GM12878 (cell line): ENCODE measurements around the gene RAB28. TPM values are rescaled to one million over a fixed set of nuclear protein-coding genes. Genes with fewer than 3 reads are reported as not detected.

Experiments
- ATAC-seq: fragments of 200-7000 bp; cut with Tn5 transposase; 3 replicates; pipeline ENCODE4 v1.9.1; 2020; ENCODE audit warnings: mild to moderate bottlenecking, moderate library complexity
- BruUV-seq: library from RNA; stranded (reverse); fragments of 400-500 nt; replicated peaks from 2 replicates; lab custom pipeline; 2021; lab: Mats Ljungman, UMichigan
- CTCF ChIA-PET: fragments of 300-600 bp; sonication (Branson Sonifier 250); formaldehyde crosslinking; extraction: SDS; loops from one replicate; lab custom pipeline; 2021; ENCODE audit warnings: inconsistent platforms; lab: Yijun Ruan, JAX
- POLR2A ChIA-PET: fragments of 350-600 bp; formaldehyde crosslinking; extraction: SDS; loops from one replicate; lab custom pipeline; 2021; ENCODE audit warnings: inconsistent platforms; lab: Charles Lee
- RAD21 ChIA-PET: fragments of 300-600 bp; sonication (Branson Sonifier 250); formaldehyde crosslinking; loops from one replicate; lab custom pipeline; 2023; ENCODE audit warnings: antibody characterized with exemption; ENCODE audit not compliant: unreplicated experiment; lab: Charles Lee
- SMC1A ChIA-PET: fragments of 300-600 bp; sonication (Branson Sonifier 250); formaldehyde crosslinking; loops from one replicate; lab custom pipeline; 2023; ENCODE audit not compliant: unreplicated experiment, uncharacterized antibody; lab: Charles Lee
- DNase-seq: peaks from one replicate; pipeline ENCODE4 v3.0.0-alpha.2; 2011; ENCODE audit warnings: low read depth, low spot score
- FAIRE-seq: peaks from 3 replicates; lab custom pipeline; 2011; peaks lifted over from hg19 to GRCh38; lab: Jason Lieb, UNC
- H2AFZ ChIP-seq: 2 replicates; pipeline ENCODE4 v1.6.0; 2011; ENCODE audit warnings: low read depth, low read length, control low read depth; ENCODE audit not compliant: control insufficient read depth
- H3K27ac ChIP-seq: 2 replicates; pipeline ENCODE4 v1.5.1; 2011; ENCODE audit warnings: control low read depth; ENCODE audit not compliant: control insufficient read depth, insufficient read depth
- H3K27me3 ChIP-seq, 2 experiments: replicated peaks in 1 of 2; 2 replicates each; pipeline versions ENCODE4 v1.6.0 to v1.6.1; 2011; ENCODE audit warnings: low read length in 1 of 2; ENCODE audit not compliant: control insufficient read depth in 2 of 2, insufficient read depth in 2 of 2
- H3K36me3 ChIP-seq, 2 experiments: 2 replicates each; pipeline ENCODE4 v1.5.1; 2011; ENCODE audit warnings: low read length in 1 of 2; ENCODE audit not compliant: control insufficient read depth in 2 of 2, insufficient read depth in 2 of 2
- H3K4me1 ChIP-seq: 2 replicates; pipeline ENCODE4 v1.6.1; 2011; ENCODE audit warnings: mild to moderate bottlenecking, low read length, moderate library complexity, mixed read lengths; ENCODE audit not compliant: control insufficient read depth, insufficient read depth
- H3K4me2 ChIP-seq: 2 replicates; pipeline ENCODE4 v1.6.0; 2011; ENCODE audit warnings: control low read depth; ENCODE audit not compliant: control insufficient read depth, insufficient read depth
- H3K4me3 ChIP-seq: fragments of 200-600 bp; sonication (generic); 2 replicates; pipeline ENCODE4 v1.5.1; 2016
- H3K79me2 ChIP-seq: 2 replicates; pipeline ENCODE4 v1.6.0; 2011; ENCODE audit warnings: low read length; ENCODE audit not compliant: control insufficient read depth, insufficient read depth
- H3K9ac ChIP-seq: 2 replicates; pipeline ENCODE4 v1.8.0; 2011; ENCODE audit warnings: low read length, control low read depth, mixed read lengths; ENCODE audit not compliant: control insufficient read depth, insufficient read depth
- H3K9me3 ChIP-seq: replicated peaks from 3 replicates; pipeline ENCODE4 v1.5.1; 2011; ENCODE audit warnings: mild to moderate bottlenecking, low read length; ENCODE audit not compliant: control insufficient read depth, insufficient read depth
- H4K20me1 ChIP-seq: 2 replicates; pipeline ENCODE4 v1.6.0; 2011; ENCODE audit not compliant: control insufficient read depth, insufficient read depth
- CBFB ChIP-seq: IDR thresholded peaks from 2 replicates; pipeline ENCODE4 v1.6.1; 2016; ENCODE audit warnings: antibody characterized with exemption, low read depth
- FOS ChIP-seq: IDR thresholded peaks from 3 replicates; pipeline ENCODE4 v1.6.1; 2011; ENCODE audit warnings: borderline replicate concordance; ENCODE audit not compliant: insufficient read length; ENCODE audit errors: extremely low read depth
- FOXK2 ChIP-seq: fragments of 450-650 bp; IDR thresholded peaks from 2 replicates; pipeline ENCODE4 v1.6.1; 2017; ENCODE audit warnings: mild to moderate bottlenecking, moderate library complexity
- GABPA ChIP-seq: IDR thresholded peaks from 2 replicates; pipeline ENCODE4 v1.6.1; 2014; ENCODE audit warnings: antibody characterized with exemption, low read depth, mild to moderate bottlenecking, inconsistent platforms
- GATAD2B ChIP-seq: fragments of 450-650 bp; conservative IDR thresholded peaks from 2 replicates; pipeline ENCODE4 v1.6.1; 2017; ENCODE audit warnings: low read depth, mild to moderate bottlenecking, moderate library complexity
- HDAC2 ChIP-seq: fragments of 200-600 bp; sonication (generic); IDR thresholded peaks from 2 replicates; pipeline ENCODE4 v1.6.1; 2017
- IKZF2 ChIP-seq, 2 experiments: fragments of 450-650 bp; IDR thresholded peaks; 2 replicates each; pipeline ENCODE4 v1.6.1; 2017; ENCODE audit warnings: mild to moderate bottlenecking in 2 of 2, moderate library complexity in 2 of 2
- KLF5 ChIP-seq: fragments of 450-650 bp; IDR thresholded peaks from 2 replicates; pipeline ENCODE4 v1.6.1; 2014; ENCODE audit warnings: mild to moderate bottlenecking; ENCODE audit not compliant: partially characterized antibody
- LARP7 ChIP-seq: fragments of 450-650 bp; IDR thresholded peaks from 2 replicates; pipeline ENCODE4 v1.6.1; 2017; ENCODE audit warnings: mild to moderate bottlenecking
- TBL1XR1 ChIP-seq: IDR thresholded peaks from 2 replicates; pipeline ENCODE4 v1.6.1; 2012; ENCODE audit warnings: low read depth, low read length, improper control_type of control experiment
- in situ Hi-C: fragments of 300-500 bp; cut with MboI; formaldehyde crosslinking; loops from 9 replicates; pipeline ENCODE4 v1.14.3; 2018; ENCODE audit warnings: mixed read lengths
- intact Hi-C: fragments of 100-400 bp; cut with micrococcal nuclease; formaldehyde crosslinking; loops from one replicate; pipeline ENCODE4 v1.14.2; 2022; ENCODE audit not compliant: unreplicated experiment
- polyA plus RNA-seq, 11 experiments: library from polyadenylated mRNA; depleted of rRNA in 4 of 11; unstranded in 6 of 11; stranded (reverse) in 5 of 11; fragments of >200 nt; fragmentation: Nextera tagmentation in 4 of 11; fragmentation: Illumina TruSeq in 1 of 11; extraction: Ambion mirVana in 4 of 11; extraction: Trizol in 1 of 11; gene quantifications; 1 replicate in 1 of 11; 2 replicates in 10 of 11; pipeline versions ENCODE4 v1.2.1 to v1.2.3, GENCODE V29; 2011 to 2016; ENCODE audit warnings: inconsistent platforms in 2 of 11, missing spikeins in 2 of 11, low read depth in 1 of 11
- total RNA-seq, 4 experiments: library from RNA; depleted of rRNA in 3 of 4; stranded (reverse); fragments of >200 nt in 3 of 4; fragmentation: Illumina TruSeq in 1 of 4; extraction: Trizol in 1 of 4; gene quantifications; 2 replicates each; pipeline versions ENCODE4 v1.2.1 to v1.2.3, GENCODE V29; 2013 to 2021
- TF ChIP-seq, protein P1 (sequence below): fragments of 450-650 bp; IDR thresholded peaks from 2 replicates; pipeline ENCODE4 v1.6.1; 2017; ENCODE audit warnings: mild to moderate bottlenecking, moderate library complexity
- TF ChIP-seq, protein P2 (sequence below): fragments of 450-650 bp; IDR thresholded peaks from 2 replicates; pipeline ENCODE4 v1.6.1; 2016; ENCODE audit warnings: mild to moderate bottlenecking
- TF ChIP-seq, protein P3 (sequence below): fragments of 450-650 bp; IDR thresholded peaks from 2 replicates; pipeline ENCODE4 v1.6.1; 2016; ENCODE audit warnings: mild to moderate bottlenecking

The RAB28 gene
- total and polyA plus RNA-seq, 10 of the 15 experiments (the other 5 are each of a cell fraction or from before 2014, with no cell fraction given): 5.8 to 29.3 (median 16.9) TPM

DNA sequence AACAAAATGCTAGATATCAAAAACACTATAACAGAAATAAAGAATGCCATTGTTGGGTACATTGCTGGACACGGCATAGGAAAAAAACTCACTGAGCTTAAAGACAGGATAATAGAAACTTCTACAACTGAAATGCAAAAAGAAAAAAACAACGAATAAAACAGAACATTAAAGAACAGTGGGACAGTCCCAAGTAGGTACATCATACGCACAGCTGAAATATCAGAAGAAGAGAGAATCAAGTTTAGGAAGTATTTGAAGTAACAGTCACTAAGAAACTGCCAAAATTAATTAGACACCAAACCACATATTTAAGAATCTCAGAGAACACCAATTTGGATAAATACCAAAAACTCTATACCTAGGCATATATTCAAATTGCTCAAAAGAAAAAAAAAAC, 19.2 kb downstream of the RAB28 start (continued):
- TF ChIP-seq, protein P1, sequence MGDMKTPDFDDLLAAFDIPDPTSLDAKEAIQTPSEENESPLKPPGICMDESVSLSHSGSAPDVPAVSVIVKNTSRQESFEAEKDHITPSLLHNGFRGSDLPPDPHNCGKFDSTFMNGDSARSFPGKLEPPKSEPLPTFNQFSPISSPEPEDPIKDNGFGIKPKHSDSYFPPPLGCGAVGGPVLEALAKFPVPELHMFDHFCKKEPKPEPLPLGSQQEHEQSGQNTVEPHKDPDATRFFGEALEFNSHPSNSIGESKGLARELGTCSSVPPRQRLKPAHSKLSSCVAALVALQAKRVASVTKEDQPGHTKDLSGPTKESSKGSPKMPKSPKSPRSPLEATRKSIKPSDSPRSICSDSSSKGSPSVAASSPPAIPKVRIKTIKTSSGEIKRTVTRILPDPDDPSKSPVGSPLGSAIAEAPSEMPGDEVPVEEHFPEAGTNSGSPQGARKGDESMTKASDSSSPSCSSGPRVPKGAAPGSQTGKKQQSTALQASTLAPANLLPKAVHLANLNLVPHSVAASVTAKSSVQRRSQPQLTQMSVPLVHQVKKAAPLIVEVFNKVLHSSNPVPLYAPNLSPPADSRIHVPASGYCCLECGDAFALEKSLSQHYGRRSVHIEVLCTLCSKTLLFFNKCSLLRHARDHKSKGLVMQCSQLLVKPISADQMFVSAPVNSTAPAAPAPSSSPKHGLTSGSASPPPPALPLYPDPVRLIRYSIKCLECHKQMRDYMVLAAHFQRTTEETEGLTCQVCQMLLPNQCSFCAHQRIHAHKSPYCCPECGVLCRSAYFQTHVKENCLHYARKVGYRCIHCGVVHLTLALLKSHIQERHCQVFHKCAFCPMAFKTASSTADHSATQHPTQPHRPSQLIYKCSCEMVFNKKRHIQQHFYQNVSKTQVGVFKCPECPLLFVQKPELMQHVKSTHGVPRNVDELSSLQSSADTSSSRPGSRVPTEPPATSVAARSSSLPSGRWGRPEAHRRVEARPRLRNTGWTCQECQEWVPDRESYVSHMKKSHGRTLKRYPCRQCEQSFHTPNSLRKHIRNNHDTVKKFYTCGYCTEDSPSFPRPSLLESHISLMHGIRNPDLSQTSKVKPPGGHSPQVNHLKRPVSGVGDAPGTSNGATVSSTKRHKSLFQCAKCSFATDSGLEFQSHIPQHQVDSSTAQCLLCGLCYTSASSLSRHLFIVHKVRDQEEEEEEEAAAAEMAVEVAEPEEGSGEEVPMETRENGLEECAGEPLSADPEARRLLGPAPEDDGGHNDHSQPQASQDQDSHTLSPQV: no peak
- no peak for TF ChIP-seq GATAD2B

DNA sequence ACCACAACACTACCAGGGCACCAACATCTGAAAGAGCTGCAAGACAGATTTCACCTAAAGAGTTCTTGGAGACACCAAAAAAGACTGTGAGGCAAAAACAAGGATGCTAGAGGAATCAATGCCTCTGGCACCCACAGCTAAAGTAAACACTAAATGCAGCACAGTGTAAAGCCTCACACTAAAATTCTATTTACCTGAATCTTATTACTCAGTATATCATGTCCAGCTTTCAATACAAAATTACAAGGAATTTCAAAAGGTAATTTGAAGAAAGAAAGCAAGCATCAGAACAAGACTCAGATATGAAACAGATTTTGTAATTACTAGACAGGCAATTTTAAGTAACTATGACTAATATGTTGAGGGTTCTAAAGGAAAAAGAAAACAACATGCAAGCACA, 19.6 kb downstream of the RAB28 start:
- POLR2A ChIA-PET: no interaction called here
- no peak overlapping the region for H3K4me2 ChIP-seq
- CTCF ChIA-PET: interaction anchor here (1.1 kb wide), 1 partner anchor 11 kb away, joined by 3 read pairs; no protein-coding TSS in a partner anchor
- BruUV-seq: no TSS peak
- no peak overlapping the region for H2AFZ ChIP-seq
- in situ Hi-C loops (no loop called here), intact Hi-C loops (no loop called here)
- no peaks in the 10 kb centered on the region for H4K20me1 ChIP-seq
- no peaks in the 10 kb centered on the region; the same call in none of the 2 replicates for H3K79me2 ChIP-seq
- DNase-seq: no peak
- H3K27ac ChIP-seq: no peak overlapping the region
- peaks cover 1% of the 10 kb centered on the region; the same call in 2 of the 3 replicates for H3K9me3 ChIP-seq
- H3K9ac ChIP-seq: no peak overlapping the region
- H3K27me3 ChIP-seq: no peaks in the 10 kb centered on the region
- FAIRE-seq: no peak
- ATAC-seq: no peak
- H3K36me3 ChIP-seq: no peaks in the 10 kb centered on the region; a peak in 2 of 4 replicates
- no peak overlapping the region for H3K4me3 ChIP-seq
- SMC1A ChIA-PET: interaction anchor here (1.2 kb wide), 1 partner anchor 12 kb away, joined by 4 read pairs; no protein-coding TSS in a partner anchor
- RAD21 ChIA-PET: interaction anchor here (1.2 kb wide), 1 partner anchor 32 kb away, joined by 3 read pairs; no protein-coding TSS in a partner anchor
- no peaks in the 10 kb centered on the region for H3K4me1 ChIP-seq
- TF ChIP-seq KLF5: no peak
- no peak for TF ChIP-seq HDAC2
- TF ChIP-seq, protein P1: no peak
- TF ChIP-seq, protein P2, sequence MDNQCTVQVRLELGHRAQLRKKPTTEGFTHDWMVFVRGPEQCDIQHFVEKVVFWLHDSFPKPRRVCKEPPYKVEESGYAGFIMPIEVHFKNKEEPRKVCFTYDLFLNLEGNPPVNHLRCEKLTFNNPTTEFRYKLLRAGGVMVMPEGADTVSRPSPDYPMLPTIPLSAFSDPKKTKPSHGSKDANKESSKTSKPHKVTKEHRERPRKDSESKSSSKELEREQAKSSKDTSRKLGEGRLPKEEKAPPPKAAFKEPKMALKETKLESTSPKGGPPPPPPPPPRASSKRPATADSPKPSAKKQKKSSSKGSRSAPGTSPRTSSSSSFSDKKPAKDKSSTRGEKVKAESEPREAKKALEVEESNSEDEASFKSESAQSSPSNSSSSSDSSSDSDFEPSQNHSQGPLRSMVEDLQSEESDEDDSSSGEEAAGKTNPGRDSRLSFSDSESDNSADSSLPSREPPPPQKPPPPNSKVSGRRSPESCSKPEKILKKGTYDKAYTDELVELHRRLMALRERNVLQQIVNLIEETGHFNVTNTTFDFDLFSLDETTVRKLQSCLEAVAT: no peak
- TF ChIP-seq, protein P3, sequence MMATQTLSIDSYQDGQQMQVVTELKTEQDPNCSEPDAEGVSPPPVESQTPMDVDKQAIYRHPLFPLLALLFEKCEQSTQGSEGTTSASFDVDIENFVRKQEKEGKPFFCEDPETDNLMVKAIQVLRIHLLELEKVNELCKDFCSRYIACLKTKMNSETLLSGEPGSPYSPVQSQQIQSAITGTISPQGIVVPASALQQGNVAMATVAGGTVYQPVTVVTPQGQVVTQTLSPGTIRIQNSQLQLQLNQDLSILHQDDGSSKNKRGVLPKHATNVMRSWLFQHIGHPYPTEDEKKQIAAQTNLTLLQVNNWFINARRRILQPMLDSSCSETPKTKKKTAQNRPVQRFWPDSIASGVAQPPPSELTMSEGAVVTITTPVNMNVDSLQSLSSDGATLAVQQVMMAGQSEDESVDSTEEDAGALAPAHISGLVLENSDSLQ: no peak
- no peak for TF ChIP-seq FOS
- TF ChIP-seq IKZF2 (IDR thresholded peaks at IDR 0.05): no peak
- no peak for TF ChIP-seq TBL1XR1
- TF ChIP-seq LARP7: no peak
- TF ChIP-seq GABPA: no peak
- TF ChIP-seq CBFB: no peak
- TF ChIP-seq FOXK2: no peak
